HG02938 (cell line): ENCODE data around the gene FUBP3.

Experiments
- ATAC-seq: cut with Tn5 transposase; IDR thresholded peaks from one replicate; pipeline ENCODE4 v1.9.1; 2021; ENCODE audit warnings: mild to moderate bottlenecking, moderate library complexity; ENCODE audit not compliant: unreplicated experiment

FUBP3 gene

GRCh38 chr9:130661451-130662098 lies 82.2 kb downstream of the FUBP3 start:
- no peak for ATAC-seq

GRCh38 chr9:130662099-130662969 lies 83.0 kb downstream of the FUBP3 start:
- ATAC-seq, result no peak

DNA sequence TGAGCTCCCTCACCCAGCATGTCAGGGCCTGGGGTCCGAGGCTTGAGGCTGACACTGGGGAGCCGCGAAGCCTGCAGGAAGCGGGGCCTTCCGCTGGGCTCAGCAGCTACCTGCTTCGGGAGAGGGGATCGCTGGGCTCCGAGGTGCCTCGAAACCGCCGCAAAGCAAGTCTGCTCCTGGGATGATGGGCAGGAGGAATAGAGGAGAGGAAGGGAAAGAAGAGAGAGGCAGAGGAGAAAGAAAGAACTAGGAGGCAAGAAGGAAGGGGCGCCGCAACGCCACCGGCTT lies 83.5 kb downstream of the FUBP3 start:
- no peak for ATAC-seq

DNA sequence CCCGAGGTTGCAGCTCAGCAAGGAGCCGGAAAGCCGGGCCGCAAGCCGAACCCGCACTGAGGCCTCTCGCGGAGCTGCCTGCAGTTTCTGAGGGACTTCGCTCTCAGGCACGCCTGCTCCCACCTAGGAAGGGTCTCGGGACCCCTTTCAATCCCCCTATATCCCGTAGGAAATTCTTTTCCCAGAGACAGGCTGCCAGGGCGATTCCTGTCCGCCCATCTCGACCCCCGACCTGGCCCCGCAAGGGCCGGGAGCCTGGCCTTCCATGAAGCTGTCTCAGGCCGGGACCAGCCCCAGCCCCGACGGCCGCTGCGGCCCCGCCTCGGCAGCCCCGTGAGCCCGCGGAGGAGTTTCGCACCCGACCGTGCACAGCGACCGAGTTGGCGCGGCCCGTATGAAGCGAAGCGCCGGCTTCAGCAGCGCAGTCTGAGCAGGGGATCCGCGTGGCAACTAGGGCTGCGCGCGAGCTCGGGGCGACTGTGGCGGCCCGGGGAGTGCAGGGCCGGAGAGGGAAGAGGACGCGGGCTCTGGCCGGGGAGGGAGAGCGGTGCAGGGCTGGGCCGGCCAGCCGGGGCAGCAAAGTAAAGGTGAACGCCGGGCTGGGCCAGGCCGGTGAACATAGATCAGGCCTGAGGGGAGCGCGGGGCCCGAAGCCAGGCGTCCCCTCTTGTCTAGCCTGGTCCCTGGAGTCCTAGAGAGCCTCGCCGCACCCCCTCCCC lies 84.0 kb downstream of the FUBP3 start:
- no peak for ATAC-seq

DNA sequence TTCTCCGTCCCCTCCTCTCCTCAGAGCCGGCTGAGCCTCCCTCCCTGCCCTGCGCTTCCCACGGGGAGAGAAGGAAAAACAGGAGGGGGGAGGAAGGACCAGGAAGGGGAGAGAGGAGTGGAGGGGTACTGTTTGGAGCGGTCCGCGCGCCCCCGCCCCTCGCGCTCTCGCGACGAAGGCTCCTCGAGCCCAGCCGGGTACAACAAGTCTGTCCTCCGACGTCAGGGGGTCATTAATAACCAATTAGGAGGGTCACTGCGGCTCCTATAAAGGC lies 84.5 kb downstream of the FUBP3 start:
- no peak for ATAC-seq

DNA sequence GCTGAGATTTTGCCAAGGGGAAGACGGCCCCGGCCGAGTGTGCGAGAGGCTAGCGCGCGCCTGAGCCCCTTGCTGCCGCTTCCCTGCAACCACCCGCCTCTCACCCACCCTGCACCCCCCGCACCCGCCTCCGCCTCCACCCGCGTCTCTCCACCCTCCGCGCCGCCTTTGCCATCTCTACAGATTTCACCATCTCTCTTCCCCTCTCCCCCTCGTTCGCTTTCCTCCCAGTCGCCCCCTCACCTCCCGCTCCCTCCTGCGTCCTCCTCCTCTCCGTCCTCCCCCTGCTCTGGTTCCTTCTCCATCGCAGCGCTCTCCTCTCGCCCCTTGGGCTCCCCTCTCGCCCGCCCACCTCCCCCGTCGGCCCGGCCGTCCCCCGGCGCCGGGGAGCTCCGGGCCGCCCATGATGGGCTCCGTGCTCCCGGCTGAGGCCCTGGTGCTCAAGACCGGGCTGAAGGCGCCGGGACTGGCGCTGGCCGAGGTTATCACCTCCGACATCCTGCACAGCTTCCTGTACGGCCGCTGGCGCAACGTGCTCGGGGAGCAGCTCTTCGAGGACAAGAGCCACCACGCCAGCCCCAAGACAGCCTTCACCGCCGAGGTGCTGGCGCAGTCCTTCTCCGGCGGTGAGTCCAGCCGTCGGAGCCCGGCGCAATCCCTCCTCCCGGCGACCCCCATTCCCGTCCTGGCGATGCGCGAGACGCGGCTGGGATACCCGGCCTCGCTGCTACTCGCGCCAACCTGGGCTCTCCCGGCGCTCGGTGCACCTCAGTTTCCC lies 85.1 kb downstream of the FUBP3 start, which contains the start of gene PRDM12:
TSS of gene PRDM12 (plus strand) at position 344 of the 778 bp plus-strand sequence. CDS start at position 404, 60 bp downstream.
- ATAC-seq, result no peak

GRCh38 chr9:130665029-130665430 lies 85.7 kb downstream of the FUBP3 start:
- ATAC-seq, result no peak

DNA sequence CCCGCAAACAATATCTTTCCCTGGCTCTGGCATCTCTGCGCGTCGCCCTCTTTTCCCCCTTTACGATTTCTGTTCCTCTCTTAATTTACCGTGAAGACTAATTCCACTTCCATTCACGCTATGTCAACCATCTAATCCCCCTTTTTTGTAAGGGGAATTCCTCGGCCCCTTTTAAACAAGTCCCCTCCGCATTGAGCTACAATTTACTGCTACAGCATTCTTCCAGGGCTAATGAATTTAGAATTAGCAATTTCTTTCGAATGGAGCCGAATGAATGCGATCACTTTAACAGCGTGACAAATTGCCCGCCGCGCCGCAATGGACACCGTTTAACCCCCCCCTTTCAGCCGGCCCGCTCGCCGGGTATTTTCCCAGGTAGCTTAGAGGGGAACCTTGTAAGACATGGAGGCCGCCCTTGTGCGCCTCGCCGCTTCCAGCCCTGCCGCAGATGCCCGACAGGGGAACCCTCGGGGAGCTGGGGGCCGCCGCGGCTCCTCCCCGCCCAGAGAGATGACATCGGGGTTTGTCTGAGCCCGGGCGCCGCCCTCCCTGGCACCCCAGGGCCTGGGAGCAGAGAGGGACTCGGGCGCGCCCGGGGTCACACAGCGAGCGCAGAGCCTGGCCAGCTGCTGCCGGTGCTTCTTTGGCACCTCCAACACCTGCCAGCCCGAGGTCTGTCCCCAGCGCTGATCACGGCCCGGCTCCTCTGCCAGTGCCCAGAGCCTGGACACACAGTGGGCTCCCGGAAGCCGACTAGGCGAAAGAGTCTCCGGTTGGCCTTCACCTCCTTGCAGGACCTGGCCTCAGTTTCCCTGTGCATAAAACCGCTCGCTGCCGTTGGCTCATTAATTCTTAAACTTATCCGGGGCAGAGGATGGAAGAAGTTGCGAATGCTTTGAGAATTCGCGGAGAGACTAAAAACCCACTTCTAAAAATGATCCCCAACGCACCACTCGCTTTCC lies 86.3 kb downstream of the FUBP3 start:
- no peak for ATAC-seq

- no peak for ATAC-seq
Observed at GRCh38 chr9:130666393-130667119, 87.2 kb downstream of the FUBP3 start.

- ATAC-seq, result no peak
Observed at GRCh38 chr9:130667120-130667435, 87.7 kb downstream of the FUBP3 start.

DNA sequence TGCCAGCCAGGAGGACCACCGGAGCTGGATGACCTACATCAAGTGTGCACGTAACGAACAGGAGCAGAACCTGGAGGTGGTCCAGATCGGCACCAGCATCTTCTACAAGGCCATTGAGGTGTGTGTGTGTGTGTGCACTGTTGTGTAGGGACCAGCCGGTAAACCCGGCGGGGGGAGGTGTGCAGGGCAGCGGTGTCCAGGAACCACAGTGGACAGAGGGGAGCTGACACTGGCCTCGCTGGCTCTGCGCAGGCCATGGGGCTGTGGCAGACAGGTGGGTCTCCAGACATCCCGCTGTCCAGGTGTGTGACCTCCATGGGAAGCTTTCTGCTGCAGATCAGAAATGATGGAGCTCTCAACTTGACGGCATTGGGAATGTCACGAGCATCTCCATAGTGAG lies 88.8 kb downstream of the FUBP3 start:
- no peak for ATAC-seq

- no peak for ATAC-seq
Observed at GRCh38 chr9:130668659-130669058, 89.3 kb downstream of the FUBP3 start.

DNA sequence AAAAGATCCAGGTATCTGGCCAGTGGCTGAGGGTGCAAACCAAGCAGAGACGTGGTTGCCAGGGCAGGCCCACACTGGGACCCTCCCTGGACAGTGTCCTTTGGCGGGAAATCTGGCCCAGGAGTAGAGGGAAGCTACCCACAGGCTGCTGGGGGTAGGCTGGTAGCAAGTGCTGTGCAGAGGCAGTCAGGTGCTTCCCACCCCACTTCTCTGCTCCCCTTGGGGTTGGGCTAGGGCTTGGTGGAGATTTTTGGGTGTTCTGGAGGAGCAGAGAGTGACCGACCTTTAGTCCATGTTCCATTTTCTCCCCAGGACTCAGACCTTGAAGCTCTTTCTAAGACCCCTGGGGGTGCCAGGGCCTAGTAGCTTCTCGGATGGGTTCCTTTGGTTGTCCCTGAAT lies 90.6 kb downstream of the FUBP3 start:
- no peak for ATAC-seq

- ATAC-seq, result no peak
Observed at GRCh38 chr9:130670644-130671043, 91.3 kb downstream of the FUBP3 start.

GRCh38 chr9:130672466-130672865 lies 93.1 kb downstream of the FUBP3 start:
- ATAC-seq, result no peak

DNA sequence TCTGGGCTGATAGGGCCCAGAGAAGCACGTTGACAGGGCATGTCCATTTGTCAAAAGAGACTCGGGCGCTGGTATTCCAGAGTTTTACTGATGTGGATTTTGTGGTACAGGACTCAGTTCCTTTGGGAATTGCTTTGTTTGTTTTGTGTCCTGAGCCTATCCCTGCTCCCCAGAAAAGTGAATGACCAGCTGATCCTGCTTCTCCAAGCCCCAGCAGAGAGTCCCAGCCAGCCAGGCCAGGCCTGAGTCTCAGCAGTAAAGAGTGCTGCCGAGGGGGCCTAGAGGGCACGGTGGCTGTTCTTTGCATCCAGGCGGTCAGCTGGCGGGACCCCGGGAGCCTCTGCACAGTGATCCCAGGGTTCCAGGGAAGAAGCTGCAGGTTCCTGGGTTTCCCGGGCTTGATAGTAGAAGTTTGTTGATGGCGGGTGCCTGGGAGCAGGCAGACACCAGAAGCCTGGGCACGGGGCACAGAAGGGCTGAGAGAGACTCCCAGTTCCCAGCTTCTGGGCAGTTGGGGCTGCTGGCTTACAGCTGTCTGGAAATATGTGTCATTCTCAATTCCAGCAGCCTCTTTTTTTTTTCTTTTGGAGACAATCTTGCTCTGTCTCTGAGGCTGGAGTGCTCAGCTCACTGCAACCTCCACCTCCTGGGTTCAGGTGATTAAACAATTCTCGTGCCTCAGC lies 93.7 kb downstream of the FUBP3 start:
- ATAC-seq, result no peak

DNA sequence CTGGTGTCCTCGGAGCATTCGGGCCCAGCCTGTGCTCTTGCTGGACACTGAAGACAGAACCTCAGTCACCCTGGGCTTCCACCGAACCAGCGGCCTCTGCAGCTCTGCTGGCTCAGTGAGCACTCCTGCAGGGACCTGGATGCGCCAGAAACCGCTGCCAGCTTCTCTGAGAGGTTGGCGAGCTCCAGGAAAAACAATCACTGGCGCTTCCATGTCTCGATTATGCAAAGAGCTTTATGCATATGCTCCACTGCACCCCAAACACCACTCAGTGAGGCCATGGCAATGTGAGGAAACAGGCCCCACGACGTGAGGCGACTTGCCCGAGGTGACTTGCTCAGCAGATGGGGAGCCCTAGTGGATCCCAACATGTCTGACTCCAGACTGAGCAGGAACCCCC lies 96.0 kb downstream of the FUBP3 start:
- no peak for ATAC-seq

DNA sequence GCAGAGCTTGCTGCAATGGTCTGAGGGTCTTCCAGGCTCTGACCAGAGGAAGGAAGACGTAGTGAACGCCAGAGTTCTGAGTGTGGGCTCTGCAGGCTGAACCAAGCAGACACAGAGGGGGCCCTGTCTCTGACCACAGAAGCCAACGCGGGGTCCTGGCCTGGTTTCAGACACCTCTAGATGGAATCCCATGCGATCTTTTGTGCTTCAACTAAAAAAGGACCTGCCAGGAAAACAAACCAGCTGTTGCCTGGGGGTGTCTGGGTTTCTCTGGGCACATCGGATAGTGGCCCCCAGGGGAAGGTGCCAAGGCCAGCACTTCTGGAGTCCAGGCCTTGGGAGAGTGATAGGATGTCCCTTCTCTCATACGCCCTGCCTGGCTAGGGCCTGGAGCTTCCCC lies 97.9 kb downstream of the FUBP3 start:
- no peak for ATAC-seq
